Lower leg skin (tissue), 3 donors: Measurements from ENCODE around the gene STX8.

ENCODE experiments used
- POLR2A ChIP-seq, 2 donors: fragments of 450-650 bp; IDR thresholded peaks; one replicate each; pipeline ENCODE4 v1.6.1; 2016 to 2017; ENCODE audit warnings: antibody characterized with exemption in 2 of 2, mild to moderate bottlenecking in 1 of 2, moderate library complexity in 1 of 2
- TF ChIP-seq, protein P1 (sequence below), 3 donors: fragments of 450-650 bp; IDR thresholded peaks; one replicate each; pipeline ENCODE4 v1.5.1; 2016; ENCODE audit warnings: antibody characterized with exemption in 3 of 3, mild to moderate bottlenecking in 3 of 3, moderate library complexity in 2 of 3

- TF ChIP-seq, protein P1, sequence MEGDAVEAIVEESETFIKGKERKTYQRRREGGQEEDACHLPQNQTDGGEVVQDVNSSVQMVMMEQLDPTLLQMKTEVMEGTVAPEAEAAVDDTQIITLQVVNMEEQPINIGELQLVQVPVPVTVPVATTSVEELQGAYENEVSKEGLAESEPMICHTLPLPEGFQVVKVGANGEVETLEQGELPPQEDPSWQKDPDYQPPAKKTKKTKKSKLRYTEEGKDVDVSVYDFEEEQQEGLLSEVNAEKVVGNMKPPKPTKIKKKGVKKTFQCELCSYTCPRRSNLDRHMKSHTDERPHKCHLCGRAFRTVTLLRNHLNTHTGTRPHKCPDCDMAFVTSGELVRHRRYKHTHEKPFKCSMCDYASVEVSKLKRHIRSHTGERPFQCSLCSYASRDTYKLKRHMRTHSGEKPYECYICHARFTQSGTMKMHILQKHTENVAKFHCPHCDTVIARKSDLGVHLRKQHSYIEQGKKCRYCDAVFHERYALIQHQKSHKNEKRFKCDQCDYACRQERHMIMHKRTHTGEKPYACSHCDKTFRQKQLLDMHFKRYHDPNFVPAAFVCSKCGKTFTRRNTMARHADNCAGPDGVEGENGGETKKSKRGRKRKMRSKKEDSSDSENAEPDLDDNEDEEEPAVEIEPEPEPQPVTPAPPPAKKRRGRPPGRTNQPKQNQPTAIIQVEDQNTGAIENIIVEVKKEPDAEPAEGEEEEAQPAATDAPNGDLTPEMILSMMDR (IDR thresholded peaks at IDR 0.05): no peak
- TF ChIP-seq POLR2A (IDR thresholded peaks at IDR 0.05): no peak
These were observed 343.5 kb downstream of the STX8 start for GRCh38 chr17:9232155-9232475.
